Stimulated activated CD4-positive, alpha-beta T cell treated with anti-CD3 and anti-CD28 coated beads, Interleukin-4, amount 100 ng/mL, for 48 hours (primary cell): ENCODE data around the gene GNAL.
"Not testable (repeated sequence)": the region's sequence is repeated elsewhere in the genome, so short reads cannot be mapped to it uniquely, and the experiment has no call there.

Source experiments
- DNase-seq, 2 donors: peaks; one replicate each; pipeline ENCODE4 v3.0.0-alpha.2; 2020; ENCODE audit warnings: low read depth in 2 of 2

GNAL gene

GRCh38 chr18:11669271-11669947 is 19.7 kb upstream of the GNAL start:
- no peak for DNase-seq

DNA sequence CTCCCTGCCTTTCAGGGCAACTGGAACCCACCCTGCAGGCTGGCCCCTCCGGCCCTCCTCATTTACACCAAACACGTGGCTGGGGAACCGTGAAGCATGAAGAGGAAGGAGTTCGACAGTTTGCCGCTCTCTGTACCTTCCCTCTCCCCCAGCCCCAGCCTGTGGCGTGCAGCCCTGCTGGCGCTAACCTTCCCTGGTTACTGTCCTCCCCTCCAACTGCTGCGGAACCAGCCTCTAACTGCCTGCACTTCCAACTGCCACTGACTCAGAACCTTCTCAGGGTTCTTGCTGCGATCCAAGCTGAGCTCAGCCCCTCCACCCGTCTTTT is 19.2 kb upstream of the GNAL start:
- no peak for DNase-seq

DNA sequence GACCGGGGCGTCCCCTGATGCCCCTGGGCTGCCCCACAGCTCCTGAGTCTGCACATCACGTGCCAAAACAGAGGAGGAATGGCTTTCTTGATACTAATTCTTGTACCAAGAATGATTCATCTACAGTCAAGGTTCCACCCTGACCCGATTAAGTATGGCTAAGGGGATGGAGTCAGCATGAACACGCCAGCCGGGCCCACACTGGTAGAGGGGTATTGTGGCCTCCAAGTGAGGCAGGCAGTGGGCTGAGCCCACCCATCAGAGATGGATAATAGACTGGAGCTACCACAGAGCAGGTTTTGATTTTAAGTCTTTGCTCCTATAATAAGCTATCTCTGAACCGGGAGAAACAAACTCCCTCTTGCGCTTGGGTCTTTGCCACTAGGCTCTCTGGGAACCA is 17.9 kb upstream of the GNAL start:
- no peak for DNase-seq

- no peak for DNase-seq
These were observed 16.9 kb upstream of the GNAL start for GRCh38 chr18:11672198-11672597.

DNA sequence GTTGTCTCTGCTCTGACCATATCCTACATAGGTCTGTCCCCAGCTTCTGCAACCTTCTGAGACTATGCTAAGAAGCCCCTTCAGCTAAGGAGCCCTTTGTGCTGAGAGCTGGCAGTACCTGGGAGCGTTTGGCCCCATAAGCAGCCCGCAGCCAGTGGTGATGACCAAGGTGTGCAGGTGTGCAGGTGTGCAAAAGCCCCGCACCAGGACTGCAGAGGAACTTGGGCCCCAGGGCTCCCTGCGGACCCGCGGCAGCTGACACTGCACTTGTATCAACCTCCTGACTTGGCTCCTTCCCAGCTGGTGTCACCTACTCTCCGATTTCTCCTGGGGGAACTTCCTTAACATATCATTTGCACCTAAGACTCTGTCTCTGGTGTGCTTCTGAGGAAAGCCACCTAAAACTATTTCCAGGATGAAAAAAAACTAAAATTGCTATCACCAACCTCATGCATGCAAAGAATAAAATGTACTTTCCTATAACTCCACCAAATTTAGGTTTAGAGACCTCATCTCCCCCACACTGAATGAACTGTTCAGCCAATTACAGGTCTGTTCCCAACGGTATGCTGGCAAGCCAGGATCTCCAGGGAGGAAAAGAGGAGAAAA is 16.1 kb upstream of the GNAL start:
- DNase-seq = no peak

GRCh38 chr18:11673560-11673959 is 15.5 kb upstream of the GNAL start:
- DNase-seq = no peak

GRCh38 chr18:11674119-11674518 is 14.9 kb upstream of the GNAL start:
- no peak for DNase-seq

- DNase-seq = no peak
These were observed 12.7 kb upstream of the GNAL start for GRCh38 chr18:11676386-11676785.

GRCh38 chr18:11676867-11677266 is 12.2 kb upstream of the GNAL start:
- no peak for DNase-seq

GRCh38 chr18:11678211-11678610 is 10.9 kb upstream of the GNAL start:
- DNase-seq = no peak

GRCh38 chr18:11689669-11690565 is 853 bp downstream of the GNAL start:
- peak in 1 of 2 donors; percentile 4 for DNase-seq

DNA sequence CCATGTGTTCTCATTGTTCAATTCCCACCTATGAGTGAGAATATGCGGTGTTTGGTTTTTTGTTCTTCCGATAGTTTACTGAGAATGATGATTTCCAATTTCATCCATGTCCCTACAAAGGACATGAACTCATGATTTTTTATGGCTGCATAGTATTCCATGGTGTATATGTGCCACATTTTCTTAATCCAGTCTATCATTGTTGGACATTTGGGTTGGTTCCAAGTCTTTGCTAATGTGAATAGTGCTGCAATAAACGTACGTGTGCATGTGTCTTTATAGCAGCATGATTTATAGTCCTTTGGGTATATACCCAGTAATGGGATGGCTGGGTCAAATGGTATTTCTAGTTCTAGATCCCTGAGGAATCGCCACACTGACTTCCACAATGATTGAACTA is 1.6 kb downstream of the GNAL start:
- DNase-seq = not testable (repeated sequence)

DNA sequence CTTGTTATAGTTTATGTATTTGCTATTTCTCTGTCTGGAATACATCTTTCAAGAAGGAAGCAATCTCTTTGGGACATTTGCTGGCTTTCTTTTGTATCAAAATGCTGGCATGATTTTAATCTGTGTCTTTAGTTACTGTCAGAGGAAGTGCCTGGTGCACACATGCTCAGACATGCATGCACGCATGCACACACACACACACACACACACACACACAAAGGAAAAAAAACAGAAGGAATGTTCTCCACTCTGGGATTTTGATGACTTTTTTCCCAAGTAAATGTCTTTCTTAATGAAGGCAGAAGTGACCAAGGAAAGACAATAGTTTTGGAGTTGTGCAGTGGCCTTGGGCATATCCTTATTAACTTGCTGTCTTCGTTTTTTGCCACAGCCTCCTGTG is 6.7 kb downstream of the GNAL start:
- no peak for DNase-seq

DNA sequence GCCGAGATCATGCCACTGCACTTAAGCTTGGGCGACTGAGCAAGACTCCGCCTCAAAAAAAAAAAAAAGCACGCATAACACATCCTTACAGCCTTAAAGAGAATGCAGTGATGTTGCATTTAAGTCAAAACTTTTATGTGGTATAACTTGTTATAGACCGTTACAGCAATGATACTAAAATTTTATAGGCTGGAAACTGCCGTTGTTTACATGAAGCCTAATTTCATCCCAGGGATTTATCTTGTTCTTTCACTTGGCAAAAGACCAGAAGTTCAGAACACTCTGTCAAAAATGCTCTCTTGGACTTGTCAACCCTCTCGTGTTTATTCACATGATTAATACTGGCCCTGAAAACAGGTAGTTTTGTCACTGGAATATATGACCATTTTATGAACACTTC is 7.4 kb downstream of the GNAL start:
- DNase-seq = no peak

GRCh38 chr18:11700876-11701275 is 11.8 kb downstream of the GNAL start:
- DNase-seq = no peak

- no peak for DNase-seq
These were observed 21.5 kb downstream of the GNAL start for GRCh38 chr18:11710578-11710977.

DNA sequence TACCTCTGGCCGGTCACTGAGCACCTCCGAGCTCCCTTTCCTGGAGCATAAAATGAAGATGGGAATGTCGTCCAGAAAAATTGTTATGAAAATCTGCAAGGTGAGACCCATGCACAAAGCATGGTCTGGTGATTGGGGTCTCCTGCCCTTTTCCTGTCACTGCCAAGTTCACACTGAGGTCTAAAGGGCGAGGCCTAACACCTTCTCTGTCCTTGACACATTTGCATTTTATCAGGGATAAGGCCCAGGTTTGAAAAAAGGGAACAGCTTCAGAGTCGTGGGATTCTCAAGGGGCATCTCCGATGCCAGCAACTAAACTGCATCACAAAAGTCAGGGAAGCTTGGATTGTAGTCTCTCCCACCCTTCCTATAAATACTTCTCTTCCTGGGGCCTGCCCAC is 24.7 kb downstream of the GNAL start:
- no peak for DNase-seq

GRCh38 chr18:11714244-11714918 is 25.3 kb downstream of the GNAL start:
- DNase-seq = no peak

DNA sequence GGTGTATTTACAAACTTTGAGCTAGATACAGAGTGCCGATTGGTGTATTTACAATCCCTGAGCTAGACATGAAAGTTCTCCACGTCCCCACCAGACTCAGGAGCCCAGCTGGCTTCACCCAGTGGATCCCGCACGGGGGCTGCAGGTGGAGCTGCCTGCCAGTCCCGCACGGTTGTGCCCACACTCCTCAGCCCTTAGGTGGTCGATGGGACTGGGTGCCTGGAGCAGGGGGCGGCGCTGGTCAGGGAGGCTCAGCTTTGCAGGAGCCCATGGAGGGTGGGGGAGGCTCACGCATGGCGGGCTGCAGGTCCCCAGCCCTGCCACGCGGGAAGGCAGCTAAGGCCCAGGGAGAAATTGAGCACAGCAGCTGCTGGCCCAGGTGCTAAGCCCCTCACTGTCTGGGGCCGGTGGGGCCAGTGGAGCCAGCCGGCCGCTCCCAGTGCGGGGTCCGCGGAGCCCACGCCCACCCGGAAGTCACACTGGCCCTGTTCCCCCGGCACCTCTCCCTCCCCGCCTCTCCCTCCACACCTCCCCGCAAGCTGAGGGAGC is 27.8 kb downstream of the GNAL start:
- not testable (repeated sequence) for DNase-seq

DNA sequence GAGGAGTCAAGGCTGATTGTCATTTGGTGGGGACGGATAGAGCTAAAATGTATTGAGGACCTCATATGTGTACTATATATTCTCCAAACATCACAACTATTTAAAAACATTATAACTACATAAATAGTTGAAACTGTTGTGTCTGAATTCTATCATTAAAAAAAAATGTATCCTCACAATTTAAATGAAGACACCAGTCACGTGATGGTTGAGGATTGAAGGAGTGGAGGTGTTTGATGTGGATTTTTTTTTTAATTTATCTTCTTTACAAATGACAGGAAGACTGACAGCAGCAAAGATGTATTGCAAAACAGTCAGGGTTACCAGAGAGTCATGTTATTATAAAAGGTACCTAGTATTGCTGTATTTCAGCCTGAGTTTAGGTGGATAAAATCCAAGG is 30.0 kb downstream of the GNAL start:
- no peak for DNase-seq

- DNase-seq = no peak
These were observed 30.6 kb downstream of the GNAL start for GRCh38 chr18:11719621-11720020.

- no peak for DNase-seq
These were observed 32.7 kb downstream of the GNAL start for GRCh38 chr18:11721720-11722119.
